ENCODE results near the gene KIFC3. TPM values are rescaled to one million over a fixed set of nuclear protein-coding genes. Genes with fewer than 3 reads are reported as not detected.

Gene KIFC3
- total and polyA plus RNA-seq, 2 of the 8 experiments (the other 6 are each of a cell fraction or from before 2014, with no cell fraction given): 2.1 to 7.1 TPM

DNA sequence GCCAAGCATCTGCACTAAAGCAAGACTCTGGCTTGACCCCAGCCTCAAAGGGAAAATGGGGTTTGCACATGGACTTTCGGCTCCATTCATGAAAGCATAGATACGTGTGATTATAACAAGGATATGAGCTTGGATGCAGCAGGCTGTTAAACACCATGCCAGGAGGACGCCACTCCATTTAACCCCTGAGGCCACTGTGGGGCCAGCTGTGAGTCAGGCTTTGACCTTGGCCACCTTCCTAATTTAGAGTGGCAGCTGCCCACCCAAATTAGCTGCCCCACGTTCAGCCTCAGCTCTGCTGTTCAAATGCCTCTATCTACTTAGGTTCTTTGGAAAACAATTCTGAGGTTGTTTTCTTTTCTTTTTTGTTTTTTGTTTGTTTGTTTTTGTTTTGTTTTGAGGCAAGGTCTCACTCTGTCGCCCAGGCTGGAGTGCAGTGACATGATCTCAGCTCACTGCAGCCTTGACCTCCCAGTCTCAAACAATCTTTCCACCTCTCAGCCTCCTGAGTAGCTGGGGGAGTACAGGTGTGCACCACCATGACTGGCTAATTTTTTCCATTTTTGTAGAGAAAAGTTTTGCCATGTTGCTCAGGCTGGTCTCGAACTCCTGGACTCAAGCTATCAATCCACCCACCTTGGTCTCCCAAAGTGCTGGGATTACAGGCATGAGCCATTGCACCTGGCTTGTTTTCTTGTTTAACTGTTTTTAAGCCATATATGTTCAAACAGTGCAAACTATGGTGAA lies 23.2 kb upstream of the KIFC3 start:
- CTCF ChIA-PET (ENCODE audit: partially characterized antibody): interaction anchor here (0.6 to 1.6 kb wide), 4 partner anchors 10 to 247 kb away, joined by 3 to 6 read pairs (median 4); no protein-coding TSS in a partner anchor
- no peak for FAIRE-seq
- H3K79me1 ChIP-seq (ENCODE audit: low read depth, low read length): no peaks in the 10 kb centered on the region; the same call in 1 of the 2 replicates
- TF ChIP-seq ZNF274 (IDR thresholded peaks at IDR 0.05; ENCODE audit: borderline replicate concordance, extremely low read depth, low read length) (no peak), JUND (IDR thresholded peaks at IDR 0.05; ENCODE audit: low read length) (no peak), BACH1 (IDR thresholded peaks at IDR 0.05; ENCODE audit: low read length) (no peak), SRF (IDR thresholded peaks at IDR 0.05; ENCODE audit: low read depth, low read length) (no peak), CTBP2 (IDR thresholded peaks at IDR 0.05; ENCODE audit: borderline replicate concordance, insufficient read depth, insufficient read length, low read length) (no peak), RBBP5 (IDR thresholded peaks at IDR 0.05; ENCODE audit: borderline replicate concordance, low read depth, low read length) (no peak), BRCA1 (IDR thresholded peaks at IDR 0.05; ENCODE audit: low read depth, low read length) (no peak), GTF2F1 (IDR thresholded peaks at IDR 0.05; ENCODE audit: borderline replicate concordance, low read depth, low read length) (no peak), MAFK (IDR thresholded peaks at IDR 0.05; ENCODE audit: low read depth, low read length) (no peak), RFX5 (IDR thresholded peaks at IDR 0.05; ENCODE audit: borderline replicate concordance, low read depth, low read length) (no peak), SIN3A (conservative IDR thresholded peaks at IDR 0.05 in 1 of 2, IDR thresholded peaks at IDR 0.05 in 1 of 2; ENCODE audit: low read depth in 1 of 2, low read length in 2 of 2) (no peak), EP300 (IDR thresholded peaks at IDR 0.05; ENCODE audit: borderline replicate concordance in 1 of 2, low read depth in 2 of 2, low read length in 2 of 2) (no peak), KDM1A (IDR thresholded peaks at IDR 0.05; ENCODE audit: borderline replicate concordance, low read length) (no peak)

More for the DNA sequence above, 23.2 kb upstream of the KIFC3 start:
- Histone ChIP-seq H3K9ac (replicated peaks in 1 of 4; ENCODE audit: extremely low read depth in 1 of 4, low read depth in 3 of 4, low read length in 3 of 4) (no peak overlapping the region), H3K27ac (ENCODE audit: low read depth, low read length) (no peak overlapping the region), H4K8ac (ENCODE audit: extremely low read depth, insufficient read depth, low read length) (no peak overlapping the region), H2BK5ac (ENCODE audit: low read depth, low read length) (no peak overlapping the region), H3K14ac (ENCODE audit: insufficient read length) (no peak overlapping the region), H4K20me1 (replicated peaks in 1 of 2; ENCODE audit: control insufficient read depth in 1 of 2, insufficient read depth in 2 of 2, low read length in 2 of 2) (no peaks in the 10 kb centered on the region), H3K4ac (replicated peaks; ENCODE audit: insufficient read length, low read depth, low read length) (no peak overlapping the region), H3K4me1 (replicated peaks in 1 of 4; ENCODE audit: control insufficient read depth in 3 of 4, insufficient read depth in 4 of 4, low read length in 3 of 4) (no peaks in the 10 kb centered on the region; a peak in 2 of 7 replicates), H3K18ac (ENCODE audit: extremely low read depth, low read length) (no peak overlapping the region), H3K4me3 (ENCODE audit: extremely low read depth in 1 of 4, insufficient read depth in 2 of 4, low read depth in 3 of 4, low read length in 4 of 4) (no peak overlapping the region), H3K4me2 (ENCODE audit: insufficient read depth in 1 of 2, low read depth in 2 of 2, low read length in 2 of 2) (no peak overlapping the region), H2BK20ac (ENCODE audit: low read length) (no peak overlapping the region), H2BK12ac (ENCODE audit: low read depth, low read length) (no peak overlapping the region), H3K56ac (replicated peaks; ENCODE audit: insufficient read length, low read depth, low read length) (no peak overlapping the region), H2BK120ac (replicated peaks; ENCODE audit: low read depth, low read length) (no peak overlapping the region), H3K23ac (ENCODE audit: insufficient read length) (no peak overlapping the region), H3K79me2 (ENCODE audit: control insufficient read depth in 1 of 2, insufficient read depth in 2 of 2, low read length in 2 of 2) (no peaks in the 10 kb centered on the region), H2BK15ac (ENCODE audit: low read length) (no peak overlapping the region; the same call in 1 of the 2 replicates), H3K36me3 (ENCODE audit: control insufficient read depth in 2 of 4, insufficient read depth in 4 of 4, low read length in 3 of 4) (no peaks in the 10 kb centered on the region), H3K9me3 (ENCODE audit: insufficient read depth in 2 of 2, low read depth in 1 of 2, low read length in 1 of 2) (no peaks in the 10 kb centered on the region), H3K23me2 (ENCODE audit: low read depth, low read length) (no peaks in the 10 kb centered on the region), H2AFZ (ENCODE audit: low read length) (no peak overlapping the region), H2AK5ac (ENCODE audit: low read depth, low read length) (no peak overlapping the region), H4K5ac (ENCODE audit: insufficient read length, low read depth, low read length) (no peak overlapping the region), H3K27me3 (replicated peaks in 1 of 4; ENCODE audit: control insufficient read depth in 3 of 4, extremely low read depth in 1 of 4, insufficient read depth in 3 of 4, low read length in 3 of 4) (no peaks in the 10 kb centered on the region), H4K91ac (replicated peaks; ENCODE audit: insufficient read length, low read length) (no peak overlapping the region)
- no peak for DNase-seq (ENCODE audit: low read depth in 1 of 2, low spot score in 2 of 2)
- 90% methylated on average over 6 of the region's 6 CpGs; no CpG with 5 or more reads in 1 of the 2 experiments for WGBS, 2 experiments (ENCODE audit: extremely low coverage in 1 of 2, insufficient coverage in 1 of 2, insufficient read length in 1 of 2, insufficient replicate concordance in 2 of 2, low coverage in 1 of 2, low lambda C conversion rate in 2 of 2, missing lambda C conversion rate in 1 of 2)
- POLR2A ChIA-PET (ENCODE audit: partially characterized antibody): no interaction called here
